ENCODE results near the gene PYCR2.

GRCh38 chr1:225881081-225881958 lies 42.7 kb downstream of the PYCR2 start:
- TF ChIP-seq CTCF (IDR thresholded peaks at IDR 0.05), result no peak
- no peak for TF ChIP-seq ZFX (IDR thresholded peaks at IDR 0.05; ENCODE audit: borderline replicate concordance)
